HepG2 (cell line): ENCODE measurements around the gene BPI. TPM values are rescaled to one million over a fixed set of nuclear protein-coding genes. Genes with fewer than 3 reads are reported as not detected.

Experiments
- CENPT ChIP-seq: sonication (generic); formaldehyde crosslinking; IDR thresholded peaks from 2 replicates; pipeline ENCODE4 v1.8.0; 2022; ENCODE audit warnings: low read depth, mild to moderate bottlenecking, moderate library complexity, missing genetic modification reagents
- HNRNPLL ChIP-seq: fragments of 200-400 bp; formaldehyde crosslinking; IDR thresholded peaks from 2 replicates; pipeline ENCODE4 v1.6.1; 2017; ENCODE audit warnings: mild to moderate bottlenecking, low read depth, low read length; ENCODE audit not compliant: poor library complexity, severe bottlenecking
- U2AF2 ChIP-seq: fragments of 200-400 bp; formaldehyde crosslinking; IDR thresholded peaks from 2 replicates; pipeline ENCODE4 v1.6.1; 2017; ENCODE audit warnings: low read depth, mild to moderate bottlenecking, low read length
- ZKSCAN5 ChIP-seq: sonication (generic); formaldehyde crosslinking; IDR thresholded peaks from 2 replicates; pipeline ENCODE4 v1.5.1; 2020; ENCODE audit warnings: mild to moderate bottlenecking, missing genetic modification reagents
- ZMAT3 ChIP-seq: sonication (generic); formaldehyde crosslinking; conservative IDR thresholded peaks from 2 replicates; pipeline ENCODE4 v1.7.0; 2021; ENCODE audit warnings: missing genetic modification reagents
- ZNF260 ChIP-seq: sonication (generic); formaldehyde crosslinking; IDR thresholded peaks from 2 replicates; pipeline ENCODE4 v1.4.0; 2020; ENCODE audit warnings: missing genetic modification reagents, low read depth, mild to moderate bottlenecking, borderline replicate concordance
- ZSCAN20 ChIP-seq: sonication (generic); formaldehyde crosslinking; IDR thresholded peaks from 2 replicates; pipeline ENCODE4 v1.4.0; 2020; ENCODE audit warnings: missing genetic modification reagents, mild to moderate bottlenecking, borderline replicate concordance
- polyA plus RNA-seq, 8 experiments: library from polyadenylated mRNA; depleted of rRNA in 3 of 8; stranded (reverse) in 7 of 8; unstranded in 1 of 8; fragments of >200 nt; fragmentation: Illumina TruSeq in 4 of 8; extraction: Trizol in 4 of 8; gene quantifications; 2 replicates each; pipeline versions ENCODE4 v1.2.1 to v1.2.3, GENCODE V29; 2011 to 2016; ENCODE audit warnings: low read depth in 4 of 8, missing spikeins in 1 of 8, mixed read lengths in 1 of 8; ENCODE audit not compliant: insufficient read depth in 1 of 8
- total RNA-seq, 5 experiments: library from RNA; depleted of rRNA; stranded (reverse); fragments of >200 nt; fragmentation: Illumina TruSeq; extraction: Trizol; gene quantifications; 2 replicates each; pipeline ENCODE4 v1.2.3, GENCODE V29; 2016; ENCODE audit warnings: low read depth in 1 of 5
- TF ChIP-seq, protein P1 (sequence below): sonication (generic); formaldehyde crosslinking; conservative IDR thresholded peaks from 2 replicates; pipeline ENCODE4 v1.8.0; 2022; ENCODE audit warnings: low read depth, missing genetic modification reagents
- TF ChIP-seq, protein P2 (sequence below): sonication (generic); formaldehyde crosslinking; IDR thresholded peaks from 2 replicates; pipeline ENCODE4 v1.8.1; 2023; ENCODE audit warnings: mild to moderate bottlenecking, inconsistent platforms, moderate library complexity, missing genetic modification reagents, borderline replicate concordance
- TF ChIP-seq, protein P3 (sequence below): sonication (generic); formaldehyde crosslinking; IDR thresholded peaks from 2 replicates; pipeline ENCODE4 v1.4.0; 2020; ENCODE audit warnings: missing genetic modification reagents

Gene BPI
- total and polyA plus RNA-seq, 2 of the 13 experiments (the other 11 are each of a cell fraction or from before 2014, with no cell fraction given), result not detected

DNA sequence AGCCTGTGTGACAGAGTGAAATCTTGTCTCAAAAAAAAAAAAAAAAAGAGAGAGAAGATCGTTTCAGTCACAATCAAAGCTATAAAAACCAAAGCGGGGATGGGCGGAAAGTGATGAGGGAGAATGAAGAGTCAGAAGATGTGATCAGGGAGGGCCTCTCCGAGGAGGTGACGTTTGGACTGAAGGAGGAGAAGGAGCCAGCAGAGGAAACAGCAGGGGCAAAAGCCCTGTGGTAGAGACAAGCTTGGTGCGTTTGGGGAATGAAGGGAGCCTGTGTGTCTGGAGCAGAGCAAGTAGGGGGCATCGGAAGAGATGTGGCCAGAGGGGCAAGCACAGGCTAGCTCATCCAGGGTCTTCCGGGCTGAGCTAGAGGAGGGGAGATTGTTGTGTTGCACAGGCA, 27.9 kb downstream of the BPI start (continued):
- TF ChIP-seq ZMAT3 (CRISPR knock-in tag) (no peak), ZKSCAN5 (CRISPR knock-in tag) (no peak), ZSCAN20 (CRISPR knock-in tag) (no peak), HNRNPLL (no peak), U2AF2 (no peak), ZNF260 (no peak), CENPT (no peak)
- TF ChIP-seq, protein P1, sequence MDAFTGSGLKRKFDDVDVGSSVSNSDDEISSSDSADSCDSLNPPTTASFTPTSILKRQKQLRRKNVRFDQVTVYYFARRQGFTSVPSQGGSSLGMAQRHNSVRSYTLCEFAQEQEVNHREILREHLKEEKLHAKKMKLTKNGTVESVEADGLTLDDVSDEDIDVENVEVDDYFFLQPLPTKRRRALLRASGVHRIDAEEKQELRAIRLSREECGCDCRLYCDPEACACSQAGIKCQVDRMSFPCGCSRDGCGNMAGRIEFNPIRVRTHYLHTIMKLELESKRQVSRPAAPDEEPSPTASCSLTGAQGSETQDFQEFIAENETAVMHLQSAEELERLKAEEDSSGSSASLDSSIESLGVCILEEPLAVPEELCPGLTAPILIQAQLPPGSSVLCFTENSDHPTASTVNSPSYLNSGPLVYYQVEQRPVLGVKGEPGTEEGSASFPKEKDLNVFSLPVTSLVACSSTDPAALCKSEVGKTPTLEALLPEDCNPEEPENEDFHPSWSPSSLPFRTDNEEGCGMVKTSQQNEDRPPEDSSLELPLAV (CRISPR knock-in tag), result no peak
- TF ChIP-seq, protein P2, sequence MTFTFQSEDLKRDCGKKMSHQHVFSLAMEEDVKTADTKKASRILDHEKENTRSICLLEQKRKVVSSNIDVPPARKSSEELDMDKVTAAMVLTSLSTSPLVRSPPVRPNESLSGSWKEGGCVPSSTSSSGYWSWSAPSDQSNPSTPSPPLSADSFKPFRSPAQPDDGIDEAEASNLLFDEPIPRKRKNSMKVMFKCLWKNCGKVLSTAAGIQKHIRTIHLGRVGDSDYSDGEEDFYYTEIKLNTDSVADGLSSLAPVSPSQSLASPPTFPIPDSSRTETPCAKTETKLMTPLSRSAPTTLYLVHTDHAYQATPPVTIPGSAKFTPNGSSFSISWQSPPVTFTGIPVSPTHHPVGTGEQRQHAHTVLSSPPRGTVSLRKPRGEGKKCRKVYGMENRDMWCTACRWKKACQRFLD (CRISPR knock-in tag), result no peak
- TF ChIP-seq, protein P3, sequence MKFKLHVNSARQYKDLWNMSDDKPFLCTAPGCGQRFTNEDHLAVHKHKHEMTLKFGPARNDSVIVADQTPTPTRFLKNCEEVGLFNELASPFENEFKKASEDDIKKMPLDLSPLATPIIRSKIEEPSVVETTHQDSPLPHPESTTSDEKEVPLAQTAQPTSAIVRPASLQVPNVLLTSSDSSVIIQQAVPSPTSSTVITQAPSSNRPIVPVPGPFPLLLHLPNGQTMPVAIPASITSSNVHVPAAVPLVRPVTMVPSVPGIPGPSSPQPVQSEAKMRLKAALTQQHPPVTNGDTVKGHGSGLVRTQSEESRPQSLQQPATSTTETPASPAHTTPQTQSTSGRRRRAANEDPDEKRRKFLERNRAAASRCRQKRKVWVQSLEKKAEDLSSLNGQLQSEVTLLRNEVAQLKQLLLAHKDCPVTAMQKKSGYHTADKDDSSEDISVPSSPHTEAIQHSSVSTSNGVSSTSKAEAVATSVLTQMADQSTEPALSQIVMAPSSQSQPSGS, result no peak
